Renal cortical epithelial cell (primary cell): ENCODE results near the gene HIVEP3. TPM values are rescaled to one million over a fixed set of nuclear protein-coding genes. Genes with fewer than 3 reads are reported as not detected.

ENCODE experiments used
- DNase-seq: peaks from one replicate; pipeline ENCODE4 v3.0.0-alpha.2; 2011; ENCODE audit warnings: low read depth
- total RNA-seq: library from RNA; depleted of rRNA; stranded (reverse); fragments of >200 nt; gene quantifications from 2 replicates; pipeline ENCODE4 v1.2.3, GENCODE V29; 2014

HIVEP3 gene
- total RNA-seq, 1 donor from 2014 or later: 3.3 TPM

GRCh38 chr1:41733725-41734124 lies 185.0 kb downstream of the HIVEP3 start:
- DNase-seq: no peak

DNA sequence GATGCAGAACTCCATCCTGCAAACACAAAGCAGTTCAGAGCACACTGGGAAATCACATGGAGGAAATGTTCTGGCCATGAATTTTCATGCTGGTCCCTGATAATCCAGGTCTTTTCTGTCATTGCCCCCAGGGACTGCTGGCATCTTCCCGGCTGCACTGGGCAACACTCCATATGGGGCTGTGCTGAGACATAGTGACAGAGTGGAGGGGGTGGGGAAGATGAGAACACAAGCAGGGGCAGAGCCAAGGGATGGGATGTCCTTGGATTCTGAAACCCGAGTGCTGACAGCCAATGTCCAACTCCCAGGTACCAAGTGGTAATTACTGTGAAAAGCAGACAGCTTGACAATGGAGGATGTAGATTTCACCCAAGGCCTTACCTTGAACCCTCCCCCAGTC lies 185.7 kb downstream of the HIVEP3 start:
- DNase-seq: no peak

- no peak for DNase-seq
Observed at GRCh38 chr1:41731516-41732030, 187.1 kb downstream of the HIVEP3 start.

- no peak for DNase-seq
Observed at GRCh38 chr1:41730806-41731205, 187.9 kb downstream of the HIVEP3 start.

GRCh38 chr1:41728403-41729202 lies 190.1 kb downstream of the HIVEP3 start:
- DNase-seq: no peak

- DNase-seq: no peak
Observed at GRCh38 chr1:41727749-41728115, 191.0 kb downstream of the HIVEP3 start.

DNA sequence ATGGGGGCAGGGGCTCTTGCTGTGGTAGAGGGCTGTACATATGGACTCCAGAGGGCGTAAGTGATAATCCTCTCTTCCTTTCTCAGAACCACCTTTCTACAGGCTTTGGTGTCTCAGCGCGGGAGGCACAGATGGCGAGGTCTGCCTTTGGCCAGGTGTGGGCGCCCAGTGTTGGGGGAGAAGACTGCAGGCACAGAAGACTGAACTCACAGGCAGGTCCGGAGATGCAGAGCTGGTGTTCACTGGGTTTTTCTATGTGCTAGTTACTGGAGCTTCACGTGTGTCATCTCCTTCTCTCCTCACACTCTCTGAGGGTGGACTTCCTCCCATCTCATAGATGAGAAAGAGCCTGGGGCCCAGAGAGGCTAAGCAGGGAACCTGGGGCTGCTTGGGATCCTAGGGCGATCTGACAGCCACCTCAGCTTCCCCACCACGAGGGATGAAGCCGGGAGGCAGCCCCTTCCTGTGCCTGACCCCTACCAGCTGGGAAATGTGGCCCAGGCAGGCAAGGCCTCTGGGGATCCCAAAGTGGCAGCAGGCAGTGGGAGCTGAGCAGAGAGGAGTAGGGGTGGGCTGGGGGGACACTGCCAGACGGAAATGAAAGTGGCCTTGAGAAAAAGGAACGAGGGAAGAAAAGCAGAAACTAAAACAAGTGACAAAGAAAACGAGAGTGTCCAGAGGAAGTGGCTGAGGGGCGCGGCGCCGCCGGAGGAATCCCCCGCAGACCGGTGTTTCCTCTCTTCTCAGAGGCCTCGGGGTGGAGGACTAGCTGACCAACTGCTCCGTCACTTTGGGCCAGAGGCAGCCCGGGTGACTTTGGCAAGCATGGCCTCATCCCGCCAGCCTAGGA lies 191.6 kb downstream of the HIVEP3 start:
- DNase-seq: no peak

GRCh38 chr1:41726292-41726691 lies 192.4 kb downstream of the HIVEP3 start:
- DNase-seq: no peak

DNA sequence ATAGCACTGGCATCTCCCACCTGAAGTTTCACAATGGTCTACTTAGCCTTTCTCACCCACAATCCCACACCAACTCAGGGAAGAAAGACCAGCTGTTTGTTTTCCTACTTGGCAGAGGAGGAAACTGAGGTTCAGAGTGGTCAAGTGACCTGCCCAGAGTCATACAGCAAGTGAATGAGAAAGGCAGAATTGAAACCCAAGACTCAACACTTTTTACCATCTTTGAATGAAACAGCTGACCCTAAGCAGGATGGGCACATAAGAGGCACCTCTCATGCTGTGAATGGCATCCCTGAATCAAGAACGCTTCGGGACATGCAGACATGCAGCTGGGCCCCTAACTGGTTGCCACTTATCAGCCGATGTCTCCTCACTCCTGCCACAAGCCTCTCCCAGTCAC lies 193.8 kb downstream of the HIVEP3 start:
- DNase-seq: no peak

DNA sequence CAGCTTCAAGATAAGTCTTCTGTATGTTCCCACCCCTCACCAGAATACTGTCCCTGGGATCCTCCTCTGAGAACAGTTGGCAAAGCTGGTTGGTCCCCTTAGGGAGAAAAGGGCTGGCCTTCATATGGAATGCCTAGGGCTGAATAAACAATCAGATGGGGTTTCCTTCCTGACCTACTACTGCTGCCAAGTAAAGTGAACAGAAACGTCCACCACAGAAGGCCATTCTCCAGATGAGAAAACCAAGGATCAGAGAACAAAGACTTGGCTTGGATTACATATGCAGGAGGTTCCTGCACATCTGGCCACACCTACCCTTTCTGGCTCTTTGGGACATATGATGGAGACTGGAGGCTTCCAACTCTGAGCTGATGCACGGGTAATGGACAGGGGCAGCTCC lies 194.5 kb downstream of the HIVEP3 start:
- DNase-seq: no peak

GRCh38 chr1:41723786-41724185 lies 194.9 kb downstream of the HIVEP3 start:
- DNase-seq: no peak

DNA sequence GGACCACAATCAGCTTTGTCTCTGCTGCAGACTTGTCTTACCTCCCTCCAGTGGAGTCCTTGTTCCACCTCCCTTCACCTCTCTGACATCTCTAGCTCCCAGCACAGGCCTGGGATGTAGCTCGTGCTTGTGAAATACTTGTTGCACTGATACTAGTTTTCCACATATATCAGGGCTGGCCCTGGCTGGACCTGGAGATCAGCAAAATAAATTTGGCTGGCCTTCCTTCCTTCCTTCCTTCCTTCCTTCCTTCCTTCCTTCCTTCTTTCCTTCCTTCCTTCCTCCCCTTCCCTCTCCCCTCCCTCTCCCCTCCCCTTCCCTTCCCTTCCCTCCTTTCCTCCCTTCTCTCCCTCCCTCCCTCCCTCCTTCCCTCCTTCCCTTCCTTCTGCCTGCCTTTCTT lies 196.5 kb downstream of the HIVEP3 start:
- DNase-seq: no peak

DNA sequence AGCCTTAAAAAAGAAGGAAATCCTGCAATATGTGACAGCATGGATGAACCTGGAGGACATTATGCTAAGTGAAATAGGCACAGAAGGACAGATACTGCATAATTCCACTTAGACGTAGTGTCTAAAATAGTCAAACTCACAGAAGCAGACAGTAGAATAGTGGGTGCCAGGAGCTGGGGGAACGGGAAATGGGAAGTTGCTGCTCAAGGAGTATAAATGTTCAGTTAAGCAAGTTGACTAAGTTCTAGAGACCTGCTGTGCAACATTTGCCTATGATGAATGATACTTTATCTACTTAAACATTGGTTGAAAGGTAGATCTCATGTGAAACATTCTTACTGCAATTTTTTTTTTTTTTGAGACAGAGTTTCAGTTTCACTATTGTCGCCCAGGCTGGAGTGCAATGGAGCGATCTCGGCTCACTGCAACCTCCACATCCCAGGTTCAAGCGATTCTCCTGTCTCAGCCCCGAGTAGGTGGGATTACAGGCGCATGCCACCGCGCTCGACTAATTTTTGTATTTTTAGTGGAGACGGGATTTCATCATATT lies 197.8 kb downstream of the HIVEP3 start:
- no peak for DNase-seq

DNA sequence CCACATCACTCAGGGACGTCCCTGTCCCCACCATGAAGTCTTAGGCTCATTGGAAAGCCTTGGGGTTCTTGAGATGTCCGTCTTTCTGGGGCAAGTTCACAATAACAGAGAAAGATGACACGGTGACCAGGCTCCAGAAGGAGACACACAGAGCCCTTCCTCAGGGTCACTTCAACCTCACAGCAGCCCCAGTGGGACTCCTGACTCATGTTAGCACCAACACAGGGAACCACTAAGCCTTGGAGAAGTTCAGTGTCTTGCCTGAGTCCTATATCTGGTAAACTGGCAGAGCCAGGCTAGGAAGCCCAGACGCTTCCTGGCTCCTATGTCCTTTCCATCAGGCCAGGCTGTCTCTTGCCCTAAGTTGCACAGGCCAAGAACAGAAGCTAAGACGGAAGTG lies 199.1 kb downstream of the HIVEP3 start:
- no peak for DNase-seq

DNA sequence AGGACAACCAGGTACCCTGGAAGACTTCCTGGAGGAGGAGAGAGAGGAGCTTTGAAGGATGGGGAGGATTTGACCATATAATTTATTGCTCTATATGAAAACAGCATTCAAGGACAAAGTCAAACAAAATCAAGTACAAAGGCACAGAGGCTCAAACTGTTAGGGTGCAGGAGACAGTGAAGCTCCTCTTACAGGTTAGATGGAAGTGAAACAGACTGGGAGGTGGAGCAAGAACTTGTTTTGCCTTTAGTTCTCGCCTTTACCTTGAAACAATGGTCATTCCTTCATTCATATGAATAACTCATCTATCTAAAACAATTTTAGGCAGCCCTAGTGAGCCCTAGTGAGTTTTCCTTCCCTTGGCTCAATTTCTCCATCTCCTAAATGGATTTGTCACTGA lies 199.6 kb downstream of the HIVEP3 start:
- DNase-seq: no peak

DNA sequence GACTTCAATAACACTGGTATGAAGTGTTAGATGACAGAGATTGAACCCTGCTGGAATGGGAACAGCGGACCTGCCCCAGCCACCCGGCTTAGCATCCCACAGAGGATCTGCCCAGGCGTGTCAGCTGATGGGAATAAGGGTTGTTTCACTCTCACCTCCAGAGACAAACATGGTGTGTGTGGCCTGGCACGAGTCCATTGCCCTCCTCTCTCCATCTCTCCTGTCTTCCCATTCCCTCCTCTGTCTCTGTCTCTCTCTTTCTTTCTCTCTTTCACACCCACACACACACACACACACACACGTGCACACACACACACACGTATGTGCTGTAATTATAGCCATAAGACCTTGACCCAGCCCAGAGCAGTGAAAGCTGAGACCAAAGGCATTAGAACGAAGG lies 200.2 kb downstream of the HIVEP3 start:
- peak; percentile 20 for DNase-seq

GRCh38 chr1:41716188-41717130 lies 202.3 kb downstream of the HIVEP3 start:
- no peak for DNase-seq

- no peak for DNase-seq
Observed at GRCh38 chr1:41715441-41716095, 203.2 kb downstream of the HIVEP3 start.

DNA sequence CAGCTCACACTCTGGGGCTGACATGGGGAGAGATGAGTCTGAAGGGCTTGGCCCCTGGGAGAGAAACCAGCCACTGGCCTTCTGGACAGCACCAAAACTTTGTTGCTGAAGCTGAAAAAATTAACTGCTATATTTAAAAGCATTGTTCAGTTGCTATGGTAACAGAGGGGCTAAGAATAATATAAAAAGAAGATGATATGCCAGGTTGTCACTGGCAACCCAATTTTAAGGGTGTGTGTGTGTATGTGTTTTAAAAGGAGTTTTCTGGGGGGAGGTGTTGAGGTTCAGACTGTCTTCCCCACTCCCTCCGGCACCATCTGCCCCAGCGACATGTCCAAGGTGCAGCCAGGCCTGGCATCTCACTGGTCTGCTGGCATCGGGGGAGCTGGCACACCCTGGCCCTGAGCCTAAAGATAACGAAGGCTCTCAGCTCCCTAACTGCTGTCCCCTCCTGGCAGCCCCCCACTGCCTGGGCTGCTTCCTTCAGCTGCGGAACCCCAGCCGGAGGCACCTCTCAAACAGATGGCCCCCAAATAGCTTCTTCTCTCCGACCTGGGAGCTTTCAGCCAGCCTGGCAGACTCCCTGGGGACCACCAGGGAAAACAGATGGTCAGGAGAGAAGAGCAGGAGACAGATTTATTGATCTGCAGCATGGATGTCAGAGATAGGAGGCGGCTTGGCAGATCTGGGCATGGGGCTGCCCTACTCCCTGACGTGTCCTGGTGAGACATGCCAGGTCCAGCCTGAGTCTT lies 203.9 kb downstream of the HIVEP3 start:
- DNase-seq: no peak
